ENCODE results near the gene SDC3.

- no peak for TF ChIP-seq CTCF (IDR thresholded peaks at IDR 0.05)
- no peak for TF ChIP-seq POLR2A (IDR thresholded peaks at IDR 0.05)
- TF ChIP-seq EP300 (IDR thresholded peaks at IDR 0.05): no peak
These were observed 14.6 kb downstream of the SDC3 start for GRCh38 chr1:30893776-30894507.

All from sigmoid colon (tissue), 4 donors.